ENCODE data around the gene BCAS3.

GRCh38 chr17:61232871-61233270 is 555.2 kb downstream of the BCAS3 start:
- TF ChIP-seq CTCF (IDR thresholded peaks at IDR 0.05; ENCODE audit: low read length) (no peak), EZH2 (IDR thresholded peaks at IDR 0.05; ENCODE audit: borderline replicate concordance, low read length) (no peak)

Measured in OCI-LY1 (cell line).